IMR-90 (cell line): ENCODE data around the gene MFSD12. TPM values are rescaled to one million over a fixed set of nuclear protein-coding genes. Genes with fewer than 3 reads are reported as not detected.

Experiments used
- ATAC-seq: fragments of 200-7000 bp; cut with Tn5 transposase; 2 replicates; pipeline ENCODE4 v1.9.1; 2020; ENCODE audit warnings: low read depth, mild to moderate bottlenecking, moderate library complexity
- BruUV-seq: library from RNA; stranded (reverse); fragments of 400-500 nt; replicated peaks from 2 replicates; lab custom pipeline; 2021; lab: Mats Ljungman, UMichigan
- CTCF ChIA-PET: fragments of 300-600 bp; formaldehyde crosslinking; extraction: SDS; loops from one replicate; lab custom pipeline; 2021; ENCODE audit warnings: antibody characterized with exemption; lab: Yijun Ruan, JAX
- POLR2A ChIA-PET: fragments of 300-600 bp; sonication (Branson Sonifier 250); formaldehyde crosslinking; loops from one replicate; lab custom pipeline; 2022; ENCODE audit warnings: antibody characterized with exemption; ENCODE audit not compliant: unreplicated experiment; lab: Charles Lee
- DNase-seq: peaks from one replicate; pipeline ENCODE4 v3.0.0; 2013
- H2AFZ ChIP-seq: replicated peaks from 2 replicates; pipeline ENCODE3; 2013; ENCODE audit warnings: low read length, mild to moderate bottlenecking; ENCODE audit not compliant: poor library complexity
- H2AK5ac ChIP-seq: 2 replicates; pipeline ENCODE4 v1.6.1; 2013; ENCODE audit warnings: low read depth, low read length, inconsistent platforms
- H2AK9ac ChIP-seq: replicated peaks from 2 replicates; pipeline ENCODE3; 2013; ENCODE audit warnings: mild to moderate bottlenecking, low read depth, low read length, moderate library complexity; ENCODE audit not compliant: poor library complexity
- H2BK120ac ChIP-seq: 2 replicates; pipeline ENCODE4 v1.6.1; 2013; ENCODE audit warnings: low read depth, low read length, inconsistent platforms
- H2BK15ac ChIP-seq: 3 replicates; pipeline ENCODE4 v1.6.1; 2013; ENCODE audit warnings: low read depth, low read length, inconsistent platforms
- H2BK20ac ChIP-seq: 2 replicates; pipeline ENCODE4 v1.6.1; 2013; ENCODE audit warnings: low read depth, mild to moderate bottlenecking, inconsistent platforms, low read length, moderate library complexity
- H2BK5ac ChIP-seq: 2 replicates; pipeline ENCODE4 v1.6.1; 2013; ENCODE audit warnings: mild to moderate bottlenecking, low read depth, low read length, inconsistent platforms; ENCODE audit not compliant: poor library complexity, severe bottlenecking
- H3K14ac ChIP-seq: replicated peaks from 2 replicates; pipeline ENCODE4 v1.6.1; 2013; ENCODE audit warnings: low read depth, low read length, inconsistent platforms
- H3K18ac ChIP-seq: 2 replicates; pipeline ENCODE4 v1.6.1; 2013; ENCODE audit warnings: low read depth, low read length, control low read depth
- H3K23ac ChIP-seq: 2 replicates; pipeline ENCODE4 v1.6.1; 2013; ENCODE audit warnings: low read depth, low read length, inconsistent platforms
- H3K27ac ChIP-seq: 2 replicates; pipeline ENCODE4 v1.5.1; 2013; ENCODE audit warnings: mild to moderate bottlenecking, control low read depth, low read length; ENCODE audit not compliant: insufficient read depth
- H3K27me3 ChIP-seq: 2 replicates; pipeline ENCODE4 v1.6.1; 2013; ENCODE audit warnings: low read length; ENCODE audit not compliant: control insufficient read depth, insufficient read depth
- H3K36me3 ChIP-seq: 2 replicates; pipeline ENCODE4 v1.6.1; 2013; ENCODE audit warnings: low read length, mixed read lengths; ENCODE audit not compliant: control insufficient read depth, insufficient read depth
- H3K4ac ChIP-seq: 2 replicates; pipeline ENCODE4 v1.6.1; 2013; ENCODE audit warnings: low read depth, low read length, inconsistent platforms
- H3K4me1 ChIP-seq: 2 replicates; pipeline ENCODE4 v1.6.1; 2013; ENCODE audit warnings: low read length, mixed read lengths; ENCODE audit not compliant: control insufficient read depth, insufficient read depth
- H3K4me2 ChIP-seq: 2 replicates; pipeline ENCODE4 v1.6.1; 2013; ENCODE audit warnings: low read depth, mild to moderate bottlenecking, control low read depth, low read length, moderate library complexity
- H3K4me3 ChIP-seq: 2 replicates; pipeline ENCODE4 v1.5.1; 2013; ENCODE audit warnings: low read depth, mild to moderate bottlenecking, control low read depth, low read length, moderate library complexity; ENCODE audit not compliant: insufficient read depth
- H3K56ac ChIP-seq: 2 replicates; pipeline ENCODE4 v1.6.1; 2013; ENCODE audit warnings: low read length, inconsistent platforms; ENCODE audit not compliant: insufficient read depth; ENCODE audit errors: extremely low read depth
- H3K79me1 ChIP-seq, 2 experiments: 2 replicates each; pipeline ENCODE4 v1.6.1; 2013; ENCODE audit warnings: low read length in 2 of 2, inconsistent platforms in 1 of 2, low read depth in 1 of 2
- H3K9ac ChIP-seq: 2 replicates; pipeline ENCODE4 v1.6.1; 2013; ENCODE audit warnings: low read depth, low read length, control low read depth
- H3K9me1 ChIP-seq: 2 replicates; pipeline ENCODE4 v1.6.1; 2013; ENCODE audit warnings: low read length, inconsistent platforms; ENCODE audit not compliant: insufficient read depth
- H3K9me3 ChIP-seq: 2 replicates; pipeline ENCODE4 v1.6.1; 2013; ENCODE audit warnings: low read length; ENCODE audit not compliant: control insufficient read depth, insufficient read depth
- H4K20me1 ChIP-seq: 2 replicates; pipeline ENCODE4 v1.6.1; 2013; ENCODE audit warnings: low read length, inconsistent platforms; ENCODE audit not compliant: insufficient read depth
- H4K5ac ChIP-seq: 2 replicates; pipeline ENCODE4 v1.6.1; 2013; ENCODE audit warnings: mild to moderate bottlenecking, low read depth, low read length, control low read depth
- H4K8ac ChIP-seq, 2 experiments: 2 replicates each; pipeline ENCODE4 v1.6.1; 2013; ENCODE audit warnings: low read depth in 2 of 2, low read length in 2 of 2, control low read depth in 1 of 2, inconsistent platforms in 1 of 2
- H4K91ac ChIP-seq: 2 replicates; pipeline ENCODE4 v1.6.1; 2013; ENCODE audit warnings: low read depth, low read length, inconsistent platforms; ENCODE audit not compliant: insufficient read depth
- MAFK ChIP-seq: IDR thresholded peaks from 2 replicates; pipeline ENCODE4 v1.6.1; 2012; ENCODE audit warnings: low read depth, low read length, improper control_type of control experiment
- RCOR1 ChIP-seq: IDR thresholded peaks from 2 replicates; pipeline ENCODE4 v1.6.1; 2012; ENCODE audit warnings: mild to moderate bottlenecking, low read length, improper control_type of control experiment; ENCODE audit not compliant: insufficient replicate concordance
- RFX5 ChIP-seq: IDR thresholded peaks from 2 replicates; pipeline ENCODE4 v1.8.0; 2012; ENCODE audit warnings: low read depth, mild to moderate bottlenecking, low read length, moderate library complexity
- SMC3 ChIP-seq: fragments of 150-350 bp; IDR thresholded peaks from 2 replicates; pipeline ENCODE4 v1.6.1; 2016; ENCODE audit warnings: low read depth, mild to moderate bottlenecking, antibody characterized with exemption, low read length, moderate library complexity
- WGBS, 2 experiments: methylation state at CpG; one replicate each; pipeline versions ENCODE4 v1.1.5 to v1.1.7; 2013; ENCODE audit warnings: missing lambda C conversion rate in 2 of 2; ENCODE audit not compliant: insufficient read length in 1 of 2; ENCODE audit errors: extremely low coverage in 2 of 2; 5-methylcytosine and 5-hydroxymethylcytosine counted together
- dilution Hi-C: fragments of 300-500 bp; cut with HindIII; formaldehyde crosslinking; loops from one replicate; pipeline ENCODE4 v1.14.3; 2018; ENCODE audit warnings: low sequenced_read_pairs; ENCODE audit not compliant: unreplicated experiment
- in situ Hi-C: fragments of 300-500 bp; cut with MboI; formaldehyde crosslinking; loops from 3 replicates; pipeline ENCODE4 v1.14.3; 2019; ENCODE audit warnings: low sequenced_read_pairs, inconsistent platforms, mixed read lengths
- intact Hi-C: fragments of 100-400 bp; cut with micrococcal nuclease; formaldehyde crosslinking; loops from 2 replicates; pipeline ENCODE4 v1.10.0; 2022
- polyA plus RNA-seq, 3 experiments: library from polyadenylated mRNA; depleted of rRNA; stranded (reverse); fragments of >200 nt; gene quantifications; 2 replicates each; pipeline ENCODE4 v1.2.3, GENCODE V29; 2012; ENCODE audit warnings: low replicate concordance in 1 of 3
- total RNA-seq: library from RNA; depleted of rRNA; stranded (reverse); fragments of >200 nt; gene quantifications from 2 replicates; pipeline ENCODE4 v1.2.3, GENCODE V29; 2012

Gene MFSD12
- total and polyA plus RNA-seq, 2 of the 4 experiments (the other 2 are of a cell fraction), result 20.4 to 77.2 TPM

DNA sequence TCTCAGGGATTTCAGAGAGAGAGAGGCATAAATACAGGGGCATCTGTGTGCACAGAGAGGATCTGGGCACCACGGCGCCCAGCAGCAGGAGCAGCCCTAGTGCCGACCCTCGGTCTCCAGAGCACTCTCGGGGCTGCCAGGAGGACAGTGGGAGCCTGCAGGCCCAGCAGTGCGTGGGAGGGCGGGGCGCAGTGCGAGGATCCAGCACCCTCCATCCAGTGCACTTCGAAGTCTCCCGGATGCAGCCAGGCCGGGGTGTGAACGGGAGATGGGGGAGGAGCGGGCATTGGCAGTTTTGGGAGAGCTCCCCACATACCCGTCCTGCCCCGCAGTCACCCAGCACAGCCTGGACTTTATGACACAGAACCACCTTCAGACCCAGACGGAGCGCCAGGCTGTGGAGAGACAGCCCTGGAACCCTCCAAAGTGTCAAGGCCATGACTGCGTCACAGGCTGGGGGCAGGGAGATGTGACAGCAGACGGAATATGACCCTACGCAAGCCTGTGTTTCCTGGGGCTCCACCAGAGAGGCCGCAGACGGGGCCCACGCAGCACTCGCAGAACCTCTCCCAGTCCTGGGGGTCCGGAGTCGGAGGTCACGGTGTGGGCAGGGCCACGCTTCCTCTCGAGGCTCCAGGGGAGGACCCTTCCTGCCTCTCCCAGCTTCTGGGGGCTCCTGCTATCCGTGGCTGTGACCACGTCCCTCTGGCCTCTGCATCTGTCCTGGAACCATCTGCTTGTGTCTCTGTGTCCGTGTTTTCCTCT lies 33.1 kb downstream of the MFSD12 start:
- Histone ChIP-seq H3K23ac (no peak overlapping the region), H3K9ac (no peak overlapping the region), H2AFZ (no peak overlapping the region), H4K20me1 (peaks cover 64% of the 10 kb centered on the region), H3K9me3 (no peaks in the 10 kb centered on the region), H3K9me1 (peaks cover 12% of the 10 kb centered on the region; the same call in 1 of the 2 replicates), H4K91ac (no peak overlapping the region), H4K5ac (no peak overlapping the region), H2AK5ac (no peak overlapping the region), H4K8ac (no peak overlapping the region), H3K18ac (no peak overlapping the region), H3K4me2 (no peak overlapping the region), H3K4ac (no peak overlapping the region), H2BK120ac (no peak overlapping the region), H3K27ac (no peak overlapping the region), H3K79me1 (peaks cover 25 to 74% of the 10 kb centered on the region in 2 experiments), H3K56ac (no peak overlapping the region), H3K4me1 (no peaks in the 10 kb centered on the region), H2BK5ac (no peak overlapping the region), H3K27me3 (no peaks in the 10 kb centered on the region), H3K4me3 (no peak overlapping the region), H3K36me3 (peaks cover 53% of the 10 kb centered on the region), H2BK15ac (no peak overlapping the region), H2AK9ac (no peak overlapping the region), H2BK20ac (no peak overlapping the region), H3K14ac (no peak overlapping the region)
- ATAC-seq, result no peak
- no peak for DNase-seq
- intact Hi-C loops (no loop called here), in situ Hi-C loops (no loop called here), dilution Hi-C loops (no loop called here)
- TF ChIP-seq RFX5 (no peak), MAFK (no peak), SMC3 (no peak), RCOR1 (no peak)
- WGBS, 2 experiments, result 90% methylated on average over 10 of the region's 33 CpGs; no CpG with 5 or more reads in 1 of the 2 experiments
- ChIA-PET POLR2A (no interaction called here), CTCF (no interaction called here)
- no TSS peak for BruUV-seq
